Esophagus muscularis mucosa (tissue), 4 donors: Measurements from ENCODE around the gene RAD51B.

Source experiments
- CTCF ChIP-seq, 3 experiments: fragments of 200-600 bp in 2 of 3; fragments of 450-650 bp in 1 of 3; sonication (generic) in 2 of 3; IDR thresholded peaks; one replicate each; pipeline ENCODE4 v1.5.1; 2017 to 2019; ENCODE audit warnings: antibody characterized with exemption in 3 of 3, mild to moderate bottlenecking in 2 of 3, moderate library complexity in 1 of 3
- EP300 ChIP-seq: sonication (generic); formaldehyde crosslinking; IDR thresholded peaks from one replicate; pipeline ENCODE4 v1.6.1; 2017; ENCODE audit warnings: antibody characterized with exemption
- POLR2A ChIP-seq: fragments of 450-650 bp; IDR thresholded peaks from one replicate; pipeline ENCODE4 v1.6.1; 2017; ENCODE audit warnings: antibody characterized with exemption, moderate library complexity, mild to moderate bottlenecking, low read depth
- POLR2AphosphoS5 ChIP-seq, 2 donors: sonication (generic); formaldehyde crosslinking; IDR thresholded peaks; one replicate each; pipeline ENCODE4 v1.6.1; 2017; ENCODE audit warnings: antibody characterized with exemption in 2 of 2

- TF ChIP-seq CTCF (IDR thresholded peaks at IDR 0.05) (no peak), POLR2A (no peak), POLR2AphosphoS5 (IDR thresholded peaks at IDR 0.05) (no peak), EP300 (no peak)
These were observed 578.8 kb downstream of the RAD51B start for GRCh38 chr14:68398370-68398769.
